ENCODE measurements around the gene PLXNA1.

Gene PLXNA1

DNA sequence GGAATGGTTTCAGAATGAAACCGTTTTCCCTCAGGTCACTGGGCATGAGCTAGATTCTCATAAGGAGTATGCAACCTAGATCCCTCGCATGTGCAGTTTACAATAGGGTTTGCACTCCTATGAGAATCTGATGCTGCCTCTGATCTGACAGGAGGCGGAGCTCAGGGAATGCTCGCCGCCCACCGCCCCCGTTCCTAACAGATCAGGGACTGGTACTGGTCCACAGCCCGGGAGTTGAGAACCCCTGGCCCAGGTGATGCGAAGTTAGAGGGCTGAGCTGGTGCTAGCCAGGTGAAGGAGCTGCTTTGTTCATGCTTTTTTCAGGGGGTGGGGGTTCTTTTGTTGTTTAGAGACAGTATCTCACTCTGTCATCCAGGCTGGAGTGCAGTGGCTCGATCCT, 15.5 kb upstream of the PLXNA1 start:
- DNase-seq (ENCODE audit: low read depth in 2 of 2) = no peak

DNA sequence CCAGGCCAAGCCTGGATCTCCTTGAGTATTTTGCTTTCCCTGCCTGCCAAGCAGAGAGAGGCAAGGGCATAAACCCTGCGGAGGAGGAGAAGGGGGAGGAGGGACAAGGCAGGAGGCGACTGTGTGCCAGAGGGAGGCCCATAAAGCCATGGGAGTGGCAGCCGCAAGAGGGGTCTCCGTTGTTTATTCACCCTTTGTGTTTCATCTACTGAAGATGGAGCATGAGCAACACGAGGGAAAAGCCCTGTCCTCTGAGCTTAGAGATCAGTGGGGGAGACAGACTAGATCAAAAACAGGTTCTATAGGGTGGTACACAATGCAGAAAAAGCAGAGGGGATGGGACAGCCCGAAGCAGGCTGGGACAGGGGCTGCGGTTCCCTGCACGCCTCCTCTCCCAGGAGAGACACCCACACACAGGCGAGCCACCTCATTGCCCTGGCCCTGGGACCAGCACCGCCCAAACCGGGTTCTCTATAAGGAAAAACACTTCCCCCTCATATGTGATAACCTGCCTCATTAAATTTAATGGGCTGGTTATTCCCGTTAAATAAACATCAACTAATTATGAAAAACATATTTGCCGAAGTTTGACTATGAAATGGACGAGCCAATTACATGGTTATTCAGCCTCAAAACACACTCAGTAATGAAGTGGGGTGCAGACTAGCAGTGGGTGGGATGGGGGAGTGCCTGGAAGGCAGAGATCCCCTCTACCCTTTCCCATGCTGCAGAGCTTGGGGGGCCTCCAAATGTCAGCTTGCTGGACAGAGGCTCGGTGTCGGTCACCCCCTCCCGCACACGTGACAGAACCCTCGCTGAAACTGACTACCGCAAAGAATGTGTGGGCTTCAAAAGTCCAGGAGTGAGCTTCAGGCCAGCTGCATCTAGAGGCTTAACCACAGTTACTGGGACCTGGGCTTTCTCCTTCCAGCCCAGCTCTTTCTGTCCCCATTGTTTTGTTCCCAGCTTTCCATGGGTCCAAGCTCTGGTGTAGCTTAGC, 14.2 kb upstream of the PLXNA1 start:
- DNase-seq (ENCODE audit: low read depth in 2 of 2) = no peak

DNA sequence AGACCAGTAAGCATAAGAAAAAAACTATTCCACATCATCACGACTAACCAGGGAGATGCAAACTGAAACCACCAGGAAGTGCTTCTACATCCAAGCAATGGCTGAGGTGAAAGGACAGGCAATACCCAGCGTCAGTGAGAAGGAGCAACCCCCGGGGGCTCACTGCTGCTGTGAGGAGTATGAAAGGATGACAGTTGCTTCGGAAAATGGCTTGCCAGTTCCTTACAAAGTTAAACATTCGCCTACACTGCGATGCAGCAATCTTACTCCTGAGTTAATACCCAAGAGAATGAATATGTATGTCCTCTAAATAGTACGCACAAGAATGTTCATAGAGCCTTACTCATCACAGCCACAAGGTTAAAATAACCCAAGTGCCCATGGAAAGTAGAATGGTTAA, 13.3 kb upstream of the PLXNA1 start:
- DNase-seq (ENCODE audit: low read depth in 2 of 2) = no peak

DNA sequence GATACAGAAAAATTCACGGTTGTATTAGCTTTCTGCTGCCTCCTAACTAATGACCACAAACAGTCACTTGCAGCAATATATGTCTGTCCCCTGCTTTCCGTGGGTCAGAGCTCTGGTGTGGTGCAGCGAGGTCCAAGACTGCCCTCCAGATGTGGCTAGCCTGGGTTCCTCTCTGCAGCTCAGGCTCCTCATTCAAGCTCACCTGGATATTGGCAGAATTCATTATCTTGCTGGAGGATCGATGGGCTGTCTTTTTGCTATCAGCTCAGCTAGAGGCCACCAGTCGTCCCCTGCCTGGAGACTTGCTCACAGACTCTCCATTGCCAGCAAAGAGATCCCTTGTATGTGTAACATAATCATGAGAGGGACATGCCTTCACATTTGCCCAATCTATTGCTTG, 12.8 kb upstream of the PLXNA1 start:
- no peak for DNase-seq (ENCODE audit: low read depth in 2 of 2)

DNA sequence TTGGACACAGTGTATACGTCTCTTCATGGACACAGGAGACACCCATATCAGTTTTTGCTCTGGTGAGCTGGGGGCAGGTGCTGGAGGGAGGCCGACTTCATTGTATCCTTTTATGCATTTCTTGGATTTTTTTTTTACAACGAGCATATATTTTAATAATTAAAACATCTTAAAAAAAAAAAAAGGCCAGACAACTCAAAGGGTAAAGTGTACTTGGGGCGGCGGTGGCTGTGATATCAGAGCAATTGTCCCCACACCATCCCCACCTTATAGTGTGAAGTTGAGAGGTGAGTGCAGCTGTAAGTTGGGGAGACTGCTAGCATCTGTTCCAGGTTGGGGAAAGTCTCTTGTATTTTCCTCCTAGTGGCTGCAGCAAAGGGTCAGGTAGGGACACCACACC, 12.0 kb upstream of the PLXNA1 start:
- no peak for DNase-seq (ENCODE audit: low read depth in 2 of 2)

DNA sequence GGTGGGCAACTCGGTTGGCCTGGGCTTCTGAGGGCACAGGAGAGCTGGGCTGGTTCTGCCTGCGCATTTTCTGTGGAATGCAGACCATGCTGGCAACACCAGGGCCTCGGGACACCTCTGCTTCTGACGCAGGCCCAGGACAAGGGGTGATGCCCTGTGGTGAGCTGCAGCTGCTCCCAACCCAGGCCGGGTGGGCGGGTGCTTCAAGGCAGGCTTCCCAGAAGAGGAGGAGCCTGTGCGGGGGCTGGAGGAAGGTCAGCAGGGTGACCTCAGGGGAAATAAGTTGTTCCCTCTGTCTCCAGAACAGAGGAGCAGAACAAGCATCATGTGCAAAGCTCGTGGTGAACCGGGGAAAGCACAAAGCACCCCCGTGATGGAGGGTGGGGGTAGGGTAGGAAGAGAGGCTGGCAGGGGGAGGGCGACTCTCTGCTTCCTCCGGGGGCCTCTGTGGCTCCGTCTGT, 11.0 kb upstream of the PLXNA1 start:
- no peak for DNase-seq (ENCODE audit: low read depth in 2 of 2)

DNA sequence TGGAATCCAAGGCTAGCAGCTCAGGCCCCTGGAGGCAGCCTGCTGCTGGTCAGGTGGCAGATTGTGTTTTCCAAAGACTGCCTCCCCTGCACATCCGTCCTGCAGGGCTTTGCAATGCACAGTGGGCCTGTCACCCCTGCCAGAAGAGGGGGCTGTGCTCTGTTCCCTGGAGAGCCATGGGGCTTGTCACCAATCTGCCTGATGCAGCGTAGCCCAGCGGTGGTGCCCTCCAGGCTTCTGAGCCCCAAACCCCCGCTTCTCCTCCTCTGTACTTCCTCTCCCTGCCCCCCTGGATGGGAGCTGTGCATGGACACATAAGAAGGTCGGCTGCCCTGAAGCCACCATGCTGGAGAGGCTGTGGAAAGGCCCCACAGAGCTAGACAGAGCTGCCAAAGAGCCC, 10.0 kb upstream of the PLXNA1 start:
- no peak for DNase-seq (ENCODE audit: low read depth in 2 of 2)

DNA sequence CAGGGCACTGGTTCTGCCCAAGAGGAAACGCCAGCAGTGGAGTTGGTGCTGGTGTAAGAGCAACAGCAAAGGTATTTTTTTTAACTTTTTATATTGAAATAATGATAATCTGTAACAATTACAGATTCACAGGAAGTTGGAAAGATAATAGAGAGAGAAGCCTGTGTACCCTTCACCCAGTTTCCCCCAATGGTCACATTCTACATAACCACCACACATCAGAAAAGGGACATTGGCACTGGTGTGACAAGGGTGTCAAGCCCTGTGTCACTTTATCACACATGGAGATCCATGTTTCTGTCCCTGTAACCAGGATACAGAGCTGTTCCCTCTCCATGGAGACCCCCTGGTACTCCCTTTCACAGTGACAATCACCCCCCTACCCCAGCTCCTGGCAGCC, 9.1 kb upstream of the PLXNA1 start:
- DNase-seq (ENCODE audit: low read depth in 2 of 2) = no peak

DNA sequence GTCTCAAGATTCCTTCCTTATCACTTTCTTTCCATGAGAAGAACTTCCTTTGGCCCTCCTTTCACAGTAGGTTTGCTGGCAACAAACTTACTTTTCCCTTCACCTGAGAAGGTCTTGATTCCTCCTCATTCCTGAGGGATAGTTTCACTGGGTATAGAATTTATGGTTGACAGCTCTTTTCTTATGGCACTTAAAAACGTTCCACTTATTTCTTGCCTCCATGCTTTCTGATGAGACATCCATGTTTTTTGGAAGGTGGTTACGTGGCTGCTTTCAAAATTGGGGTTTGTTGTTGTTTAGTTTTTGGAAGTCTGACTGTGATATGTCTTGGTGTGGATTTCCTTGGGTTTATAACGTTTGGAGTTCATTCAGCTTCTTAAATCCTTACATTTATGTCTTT, 8.2 kb upstream of the PLXNA1 start:
- DNase-seq (ENCODE audit: low read depth in 2 of 2) = no peak

DNA sequence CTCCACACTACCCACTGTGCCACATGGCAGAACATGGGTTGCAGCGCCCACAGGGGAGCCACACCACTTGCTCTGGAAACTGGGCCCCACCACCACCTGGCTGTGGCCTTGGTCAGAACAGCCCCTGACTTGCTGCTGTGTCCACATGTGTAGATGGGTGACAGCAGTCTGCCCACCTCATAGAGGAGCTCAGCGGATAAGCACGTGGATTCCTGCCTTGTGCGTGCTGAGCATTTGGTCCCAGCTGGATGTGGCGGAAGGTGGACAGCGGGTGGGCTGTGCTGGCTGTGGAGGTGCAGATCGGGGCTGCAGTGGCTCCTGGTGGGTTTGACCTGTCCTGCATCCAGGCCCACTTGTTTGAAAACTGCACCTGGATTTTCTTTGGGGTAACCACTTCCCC, 6.0 kb upstream of the PLXNA1 start:
- no peak for DNase-seq (ENCODE audit: low read depth in 2 of 2)

DNA sequence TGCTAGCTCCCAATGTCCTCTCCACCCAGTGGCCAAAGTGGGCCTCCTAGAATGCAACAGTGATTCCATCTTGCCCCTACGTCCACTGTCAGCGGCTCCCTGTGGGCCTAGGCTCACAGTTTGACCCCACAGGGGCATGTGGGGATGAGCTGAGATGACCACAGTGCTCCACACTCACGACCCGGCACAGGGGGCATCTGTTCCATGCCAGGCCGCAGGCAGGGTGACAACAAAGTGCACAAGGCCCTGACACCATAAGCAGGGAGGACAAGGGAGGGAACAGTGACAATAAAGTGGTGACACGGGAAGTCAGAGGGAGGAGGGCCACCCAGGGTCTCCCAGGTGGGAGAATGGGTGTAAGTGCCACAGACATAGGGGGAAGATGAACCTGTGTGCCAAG, 5.1 kb upstream of the PLXNA1 start:
- no peak for DNase-seq (ENCODE audit: low read depth in 2 of 2)

DNA sequence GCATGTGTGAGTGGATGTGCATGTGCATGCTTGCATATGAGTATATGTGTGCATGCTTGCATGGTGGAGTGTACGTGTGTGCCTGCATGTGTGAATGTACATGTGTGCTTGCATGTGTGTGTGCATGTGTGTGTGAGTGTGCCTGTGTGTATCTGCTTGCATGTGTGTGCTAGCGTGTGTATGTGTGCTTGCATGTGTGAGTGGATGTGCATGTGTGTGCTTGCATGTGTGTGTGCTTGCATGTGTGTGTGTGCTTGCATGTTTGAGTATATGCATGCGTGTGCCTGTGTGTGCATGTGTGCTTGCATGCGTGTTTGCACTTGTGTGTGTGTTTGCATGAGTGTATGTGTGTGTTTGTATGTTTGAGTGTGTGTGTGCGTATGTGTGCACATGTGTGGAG, 4.6 kb upstream of the PLXNA1 start:
- DNase-seq (ENCODE audit: low read depth in 2 of 2) = no peak

DNA sequence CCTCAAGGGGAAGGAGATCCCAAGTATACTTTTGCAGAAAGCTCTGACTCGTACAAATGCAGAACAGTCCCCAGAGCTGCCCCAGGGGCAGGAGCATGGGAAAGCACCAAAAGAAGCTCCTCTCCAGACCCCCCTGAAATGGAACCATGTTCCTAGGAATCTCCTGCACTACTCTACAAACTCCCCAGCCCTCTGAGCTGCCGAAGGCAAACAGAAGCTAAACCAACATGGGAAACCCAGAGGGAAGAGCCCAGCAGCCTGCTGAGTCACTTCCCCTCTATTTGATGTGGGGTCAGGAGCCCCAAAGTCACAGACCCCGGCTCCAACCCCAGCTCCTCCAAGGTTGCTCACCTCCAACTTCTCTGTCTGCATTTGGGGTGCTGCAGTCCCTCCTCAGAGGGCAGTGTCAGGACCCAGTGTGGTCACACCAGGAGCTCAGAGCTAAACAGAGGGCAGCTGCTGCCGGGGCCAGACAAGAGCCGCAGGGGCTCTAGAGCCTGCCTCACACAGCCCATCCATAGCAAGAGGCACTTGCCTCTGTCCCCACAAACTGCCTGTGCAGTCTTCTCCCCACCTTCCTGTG, 3.8 kb upstream of the PLXNA1 start:
- DNase-seq (ENCODE audit: low read depth in 2 of 2) = no peak

DNA sequence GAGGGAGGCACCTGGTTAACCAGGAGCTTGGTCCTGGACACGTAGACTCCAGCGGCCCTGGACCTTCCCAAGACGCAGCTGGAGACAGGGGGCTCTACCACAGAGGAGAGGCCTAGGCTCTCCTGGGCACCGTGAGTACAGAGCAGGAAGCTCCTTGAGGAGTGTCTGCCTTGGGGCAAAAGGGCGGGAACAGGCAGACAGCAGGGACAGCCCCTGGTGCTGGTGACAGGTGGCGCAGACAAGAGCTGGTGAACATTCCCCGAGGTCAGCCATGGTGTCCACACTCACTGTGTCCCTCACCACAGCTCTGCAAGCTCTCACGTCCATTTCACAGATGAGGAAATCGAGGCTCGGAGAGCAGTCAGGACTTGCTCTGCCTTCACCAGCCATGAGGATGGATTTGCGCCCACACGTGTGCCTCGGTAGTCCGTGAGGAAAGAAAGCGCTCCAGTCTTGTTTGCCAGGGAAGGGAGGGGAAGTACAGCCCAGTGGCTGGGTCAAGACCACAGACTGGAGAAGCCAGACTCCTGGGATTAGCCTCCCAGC, 2.6 kb upstream of the PLXNA1 start:
- no peak for DNase-seq (ENCODE audit: low read depth in 2 of 2)

DNA sequence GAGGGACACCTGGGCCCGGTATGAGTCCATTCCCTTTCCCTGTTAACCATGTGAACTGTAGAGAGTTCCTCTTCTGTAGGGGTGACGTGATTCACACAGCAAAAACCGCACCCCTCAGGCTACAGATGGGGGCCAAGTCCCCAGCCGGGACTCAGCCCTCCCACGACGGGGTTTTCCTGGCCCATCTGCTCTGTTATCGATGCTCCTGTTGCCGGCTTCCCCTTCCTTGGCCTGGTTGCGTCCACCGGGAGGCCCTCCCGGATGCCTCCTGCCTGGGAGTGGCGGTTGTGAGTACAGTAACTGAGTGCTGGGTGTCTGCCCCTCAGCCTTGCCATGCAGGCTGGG, 817 bp upstream of the PLXNA1 start:
- peak; percentile 32 to 47 for DNase-seq (ENCODE audit: low read depth in 2 of 2)

DNA sequence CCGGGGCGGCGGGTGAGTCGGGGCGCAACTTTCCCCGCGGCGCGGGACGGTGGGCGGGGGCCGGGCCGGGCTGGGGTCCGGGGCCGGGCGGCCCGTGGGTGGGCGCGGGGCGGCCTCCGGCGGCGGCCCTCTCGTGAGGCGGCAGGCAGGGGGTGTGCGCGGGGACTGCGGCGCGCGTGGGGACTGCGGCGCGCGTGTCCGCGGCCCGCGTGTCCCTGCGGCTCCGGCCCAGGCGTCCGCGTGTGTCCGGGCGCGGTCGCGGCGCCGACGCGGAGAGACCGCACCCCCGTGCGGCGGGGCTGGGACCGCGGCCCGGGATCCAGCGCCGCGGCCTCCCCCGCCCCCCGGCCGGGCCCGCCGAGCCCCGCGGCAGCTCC, 349 bp downstream of the PLXNA1 start:
- no peak for DNase-seq (ENCODE audit: low read depth in 2 of 2)

DNA sequence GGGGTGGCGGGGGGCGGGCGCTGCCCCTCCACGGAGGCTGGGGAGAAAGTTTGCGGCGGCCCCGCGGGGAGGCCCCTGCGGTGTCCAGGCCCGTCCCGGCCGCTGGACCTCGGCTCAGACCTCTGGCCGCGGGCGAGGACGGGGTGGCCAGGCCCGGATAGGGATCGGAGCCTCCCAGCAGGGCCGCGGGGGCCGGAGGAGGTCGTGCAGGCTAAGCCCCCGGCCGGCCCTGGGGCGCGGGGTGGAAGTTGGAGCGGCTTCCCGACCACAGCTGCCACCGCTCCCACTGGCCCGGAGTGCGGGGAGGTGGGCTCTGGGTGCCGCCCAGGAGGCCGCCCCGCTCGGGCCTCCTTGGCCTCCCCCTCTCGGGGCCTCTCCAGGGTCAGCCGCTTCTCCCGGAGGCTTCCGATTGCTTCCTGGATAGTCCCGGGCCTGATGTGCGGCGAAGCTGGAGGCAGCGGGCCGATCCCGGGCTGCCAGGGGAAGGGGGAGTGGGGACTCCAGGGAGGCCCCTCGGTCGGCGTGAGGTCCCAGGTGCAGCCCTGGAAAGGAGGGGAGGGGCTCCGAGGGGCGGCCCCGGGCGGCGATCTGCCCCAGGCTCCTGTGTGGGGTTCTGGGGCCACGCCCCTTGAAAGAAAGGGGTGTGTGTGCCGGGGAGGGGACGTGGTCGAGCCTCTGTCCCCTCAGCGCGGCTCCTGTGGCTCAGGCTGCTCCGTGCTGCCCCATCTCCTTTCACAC, 907 bp downstream of the PLXNA1 start:
- peak in 1 of 2 donors; percentile 19 for DNase-seq (ENCODE audit: low read depth in 2 of 2)

DNA sequence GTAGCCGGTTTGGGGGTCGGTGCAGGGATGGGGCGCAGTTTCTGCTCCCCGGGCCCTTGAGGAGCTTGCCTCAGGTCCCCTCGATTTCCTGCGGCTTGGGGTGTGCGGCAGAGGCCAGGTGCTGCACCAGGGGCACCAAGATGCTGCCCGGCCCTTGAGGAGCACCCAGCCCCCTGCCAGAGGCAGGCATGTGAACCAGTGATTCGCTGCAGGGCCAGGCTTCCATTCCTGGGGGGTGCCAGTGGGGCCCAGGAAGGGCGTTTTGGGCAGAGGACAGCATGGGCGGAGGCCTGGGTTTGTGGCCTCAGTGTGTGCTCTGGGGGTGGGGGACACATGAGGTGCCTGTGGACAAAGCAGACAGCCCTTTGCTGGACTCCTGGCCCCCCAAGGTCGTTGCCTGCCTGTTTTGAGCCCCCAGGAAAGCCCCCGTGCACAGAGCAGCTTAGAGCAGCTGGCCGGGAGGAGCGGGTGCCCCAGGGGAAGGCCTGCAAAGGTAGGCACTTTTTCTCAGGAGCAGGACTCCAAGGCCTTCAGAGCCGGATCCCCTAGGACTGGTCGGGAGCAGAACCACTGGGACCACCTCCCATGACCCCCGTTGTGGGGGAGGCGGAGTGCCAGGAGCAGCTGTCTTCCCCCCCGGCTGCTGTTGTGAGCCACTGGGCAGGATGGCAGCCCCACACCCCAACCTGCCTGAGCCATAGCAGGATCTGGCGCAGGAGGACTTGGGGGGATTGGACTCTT, 1.6 kb downstream of the PLXNA1 start:
- no peak for DNase-seq (ENCODE audit: low read depth in 2 of 2)

DNA sequence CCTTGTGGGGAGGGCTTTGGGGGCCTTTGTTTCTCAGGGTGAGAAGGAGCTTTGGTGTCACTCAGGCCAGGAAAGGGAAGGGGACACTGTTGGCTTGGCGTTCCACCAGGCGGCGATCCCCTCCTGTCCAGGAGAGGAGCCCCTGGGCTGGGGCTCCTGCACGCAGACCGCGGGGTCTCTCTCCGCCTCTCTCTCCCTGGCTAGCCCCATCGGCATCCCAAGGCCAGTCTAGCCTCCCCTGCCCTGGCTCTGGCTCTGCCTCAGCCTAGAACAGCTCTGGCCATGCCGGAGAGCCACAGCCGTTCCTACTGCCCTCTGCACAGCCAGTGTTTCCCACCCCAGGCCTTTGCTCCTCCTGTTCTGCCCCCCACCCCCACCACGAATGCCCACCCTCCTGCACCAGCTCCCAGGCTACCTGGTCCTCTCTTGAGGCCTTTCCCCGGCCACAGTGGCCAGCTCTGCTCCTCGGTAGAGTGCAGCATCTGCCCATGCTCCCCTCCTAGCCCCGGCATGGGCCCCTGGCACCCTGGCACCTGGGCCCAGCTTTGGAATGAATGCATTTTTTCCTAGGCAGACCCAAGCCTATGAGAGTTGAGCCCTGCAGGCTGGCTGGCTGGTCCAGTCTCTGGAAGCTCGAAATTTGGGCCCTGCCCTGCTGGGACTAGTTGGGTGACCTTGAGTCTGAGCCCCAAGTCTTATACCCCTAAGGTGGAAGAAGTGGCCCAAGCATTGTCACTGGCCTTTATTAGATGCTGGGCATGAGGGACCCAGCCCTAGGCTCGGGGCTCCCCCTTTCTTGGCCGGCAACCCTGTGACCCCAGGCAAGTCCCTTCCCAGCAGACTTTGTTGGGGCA, 2.4 kb downstream of the PLXNA1 start:
- DNase-seq (ENCODE audit: low read depth in 2 of 2) = no peak

DNA sequence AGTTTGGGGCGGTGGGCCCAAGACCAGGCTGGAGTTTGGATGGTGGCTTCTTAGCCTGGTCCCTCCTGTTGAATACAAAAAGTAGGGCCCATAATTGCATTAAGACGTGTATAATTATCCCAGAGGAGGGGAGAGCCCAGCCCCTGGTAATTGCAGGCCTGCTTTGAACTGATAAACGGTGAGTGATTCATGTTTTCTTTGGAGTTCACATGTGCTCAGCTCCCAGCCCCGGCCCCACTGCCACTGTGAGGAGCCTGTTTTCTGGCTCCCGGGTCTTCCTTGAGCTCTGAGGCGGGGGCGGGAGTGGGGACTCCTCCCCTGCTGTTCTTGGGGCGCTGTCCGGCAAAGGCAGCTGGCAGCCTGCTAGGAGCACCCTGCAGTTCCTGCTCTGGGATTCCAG, 3.1 kb downstream of the PLXNA1 start:
- DNase-seq (ENCODE audit: low read depth in 2 of 2) = no peak

DNA sequence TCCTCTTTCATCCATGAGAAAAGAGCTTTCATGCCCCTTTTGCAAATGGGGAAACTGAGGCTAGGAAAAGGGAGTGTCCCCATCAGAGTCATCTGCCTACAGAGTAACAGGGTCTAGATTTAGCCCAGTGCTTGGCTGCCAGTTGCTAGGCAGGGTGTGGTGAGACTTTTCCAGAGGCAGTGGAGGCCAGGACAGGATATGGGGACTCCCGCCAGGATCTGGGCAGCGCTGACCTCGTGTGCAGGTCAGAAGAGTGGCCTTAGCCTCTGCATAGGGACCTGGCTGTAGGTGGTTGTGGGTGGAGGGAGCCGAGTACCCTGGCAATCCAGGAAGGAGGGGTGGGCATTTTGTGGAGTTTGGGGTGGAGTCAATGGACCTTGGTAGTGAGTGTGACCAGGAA, 4.2 kb downstream of the PLXNA1 start:
- DNase-seq (ENCODE audit: low read depth in 2 of 2) = no peak
